Dermis blood vessel endothelial cell (primary cell): ENCODE data around the gene WDR89. TPM values are rescaled to one million over a fixed set of nuclear protein-coding genes. Genes with fewer than 3 reads are reported as not detected.
A peak's percentile ranks its signal among the peaks of the same experiment; 100 is the strongest.
"Not testable (repeated sequence)": the region's sequence is repeated elsewhere in the genome, so short reads cannot be mapped to it uniquely, and the experiment has no call there.

Source experiments
- DNase-seq: peaks from one replicate; pipeline ENCODE4 v3.0.0; 2010
- total RNA-seq: library from RNA; depleted of rRNA; stranded (reverse); fragments of >200 nt; gene quantifications from 2 replicates; pipeline ENCODE4 v1.2.3, GENCODE V29; 2014

WDR89 gene
- total RNA-seq, 1 donor from 2014 or later = 20.9 TPM

DNA sequence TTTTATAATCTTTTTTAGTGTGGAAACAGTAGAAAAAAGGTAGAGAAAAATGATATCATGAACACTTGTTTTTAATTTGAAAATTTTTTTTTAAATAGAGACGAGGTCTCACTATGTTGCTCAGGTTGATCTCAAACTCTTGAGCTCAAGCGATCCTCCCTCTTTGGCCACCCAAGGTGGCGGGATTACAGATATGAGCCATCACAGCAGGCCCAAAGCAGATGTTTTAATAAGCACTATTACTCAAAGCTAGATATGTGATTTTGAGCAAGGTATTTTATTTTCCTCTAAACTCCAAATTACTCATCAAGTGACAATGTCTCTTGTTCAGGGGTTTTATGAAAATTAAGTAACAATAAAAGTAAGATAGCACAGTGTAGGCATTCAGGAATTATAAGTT lies 10.7 kb upstream of the WDR89 start:
- DNase-seq = no peak

DNA sequence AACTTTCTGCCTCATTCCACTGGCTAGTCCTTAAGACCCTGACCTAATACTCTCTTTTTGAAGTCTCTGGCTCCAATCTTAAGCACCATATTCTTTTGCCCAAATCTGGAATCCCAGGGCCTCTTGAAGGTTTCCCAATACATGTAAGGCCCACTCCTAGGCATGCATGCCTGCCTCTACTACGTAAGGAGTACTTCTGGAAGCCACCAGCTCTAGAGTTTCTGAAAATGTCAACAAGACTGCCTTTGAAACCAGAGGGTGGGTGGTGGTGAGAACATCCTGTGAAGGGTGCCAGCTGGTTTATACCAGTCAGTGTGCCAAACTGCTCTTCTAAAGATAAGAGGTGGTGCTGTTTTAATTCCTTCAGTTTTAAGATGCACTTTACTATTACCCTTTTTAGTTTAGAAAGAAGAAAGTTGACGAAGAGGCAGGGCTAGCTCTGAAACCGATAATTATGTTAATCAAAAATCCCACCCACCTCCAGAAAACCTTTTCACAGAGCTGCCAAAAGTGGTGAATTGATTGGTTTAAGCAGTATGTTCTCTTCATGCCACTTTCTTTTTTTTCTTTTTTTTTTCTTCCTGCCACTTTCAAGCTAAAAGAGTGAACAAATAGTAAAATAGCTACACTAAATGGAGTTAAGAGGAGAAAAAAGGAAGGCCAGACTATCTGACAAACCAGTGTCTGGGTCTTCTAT lies 8.7 kb upstream of the WDR89 start:
- DNase-seq = no peak

DNA sequence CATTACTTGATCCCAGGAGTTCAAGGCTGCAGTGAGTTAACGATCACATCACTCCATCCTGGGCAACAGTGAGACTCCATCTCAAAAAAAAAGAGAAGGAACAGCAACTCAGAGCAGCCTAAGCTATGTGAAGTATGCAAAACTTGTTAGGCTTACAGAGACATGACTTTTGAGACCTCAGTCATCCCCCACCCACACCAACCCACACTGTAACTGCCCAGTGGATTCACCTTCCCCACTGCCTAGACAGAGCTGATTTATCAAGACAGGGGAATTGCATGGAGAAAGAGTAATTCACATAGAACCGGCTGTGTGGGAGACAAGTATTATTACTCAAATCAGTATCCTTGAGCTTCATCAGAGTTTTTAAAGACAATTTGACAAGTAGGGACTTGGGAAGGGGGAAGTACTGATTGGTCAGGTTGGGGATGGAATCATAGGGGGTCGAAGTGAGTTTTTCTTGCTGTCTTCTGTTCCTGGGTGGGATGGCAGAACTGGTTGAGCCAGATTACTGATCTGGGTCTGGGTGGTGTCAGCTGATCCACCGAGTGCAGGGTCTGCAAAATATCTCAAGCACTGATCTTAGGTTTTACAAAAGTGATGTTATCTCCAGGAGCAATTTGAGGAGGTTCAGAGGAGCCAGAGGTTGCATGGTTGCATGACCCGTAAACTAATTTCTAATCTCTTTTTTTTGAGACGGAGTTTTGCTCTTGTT lies 6.2 kb upstream of the WDR89 start:
- DNase-seq = no peak

DNA sequence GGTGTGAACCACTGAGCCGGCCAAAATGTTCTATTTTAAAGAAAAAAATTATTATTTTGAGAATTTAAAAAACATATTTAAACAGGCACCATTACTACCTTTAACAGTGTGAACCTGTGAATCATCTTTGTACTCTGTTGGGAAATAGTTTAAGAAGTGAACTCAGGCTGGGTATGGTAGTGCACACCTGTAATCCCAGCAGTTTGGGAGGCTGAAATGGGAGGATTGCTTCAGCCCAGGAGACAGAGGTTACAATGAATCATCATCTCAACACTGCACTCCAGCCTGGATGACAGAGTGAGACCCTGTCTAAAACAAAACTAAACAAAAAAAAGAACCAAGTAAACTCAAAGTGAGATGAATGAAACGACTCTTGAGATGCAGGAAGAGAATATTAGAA lies 3.1 kb upstream of the WDR89 start:
- no peak for DNase-seq

DNA sequence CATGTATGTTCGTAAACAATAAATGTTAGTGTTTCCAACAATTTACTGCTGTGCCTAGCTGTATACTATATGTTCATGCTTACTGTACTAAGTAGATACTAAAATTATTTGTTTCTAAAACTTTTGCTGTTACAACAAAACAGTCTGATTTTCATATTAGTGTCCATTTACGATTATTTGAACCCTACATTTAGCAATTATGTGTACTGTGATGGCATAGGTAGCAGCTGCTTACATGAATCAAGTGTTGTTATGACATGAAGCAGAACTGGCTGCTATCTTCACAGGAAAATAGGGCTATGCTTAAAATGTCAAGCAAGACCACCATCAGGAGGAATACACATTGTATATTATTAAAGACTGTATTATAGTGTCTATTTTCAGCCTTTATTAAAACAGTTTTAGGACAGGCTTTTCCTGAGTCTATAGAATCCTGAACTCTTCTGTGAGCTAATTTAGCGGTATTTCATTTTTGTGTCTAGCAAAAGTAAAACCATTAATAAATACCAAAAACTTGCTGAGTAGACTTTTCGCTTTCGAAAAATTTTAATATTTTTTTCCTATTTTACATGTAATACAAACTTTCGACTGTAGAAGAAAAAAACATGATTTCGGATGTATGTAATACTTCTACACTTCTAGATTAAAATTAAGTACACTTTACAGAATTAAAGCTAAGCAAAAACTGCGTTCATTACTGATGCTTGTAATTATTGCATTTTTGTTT lies 1.1 kb upstream of the WDR89 start:
- DNase-seq = peak; percentile 30

DNA sequence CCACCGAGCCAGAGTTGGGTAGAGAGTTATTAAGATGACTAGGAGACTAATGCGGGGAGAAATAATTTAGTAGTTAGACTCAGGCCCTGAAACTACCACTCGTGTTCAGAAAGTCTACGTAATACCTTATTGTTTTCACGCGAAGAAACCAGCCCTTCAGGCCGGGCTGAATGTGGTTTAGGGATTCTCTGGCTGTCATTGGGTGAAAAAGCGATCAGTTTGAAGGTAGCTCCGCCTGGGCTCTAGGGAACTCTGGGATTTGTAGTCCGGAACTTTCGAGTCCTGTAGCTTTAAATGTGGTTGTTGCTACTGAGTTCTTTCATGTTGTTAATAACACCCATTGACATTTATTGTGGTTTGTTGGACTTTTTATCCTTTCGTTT lies 549 bp upstream of the WDR89 start:
- DNase-seq = peak; percentile 97

DNA sequence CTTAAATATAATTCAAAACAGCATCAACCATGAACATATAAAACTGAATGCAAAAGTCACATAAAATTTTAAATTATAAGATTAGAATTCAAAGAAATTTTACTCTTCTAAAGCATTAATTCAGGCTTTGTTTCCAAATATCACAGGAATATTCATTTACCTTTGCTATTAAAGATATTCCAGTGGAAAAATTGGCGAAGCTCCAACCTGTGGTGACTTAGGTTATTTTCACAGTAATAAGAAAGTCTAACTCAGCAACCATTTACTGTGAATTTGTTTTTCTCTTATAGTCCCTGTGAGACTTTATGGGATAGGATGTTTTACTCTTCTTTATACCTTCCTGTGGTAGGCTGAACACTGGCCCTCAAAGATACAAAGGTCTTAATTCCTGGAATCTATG lies 3.2 kb downstream of the WDR89 start:
- peak; percentile 7 for DNase-seq

DNA sequence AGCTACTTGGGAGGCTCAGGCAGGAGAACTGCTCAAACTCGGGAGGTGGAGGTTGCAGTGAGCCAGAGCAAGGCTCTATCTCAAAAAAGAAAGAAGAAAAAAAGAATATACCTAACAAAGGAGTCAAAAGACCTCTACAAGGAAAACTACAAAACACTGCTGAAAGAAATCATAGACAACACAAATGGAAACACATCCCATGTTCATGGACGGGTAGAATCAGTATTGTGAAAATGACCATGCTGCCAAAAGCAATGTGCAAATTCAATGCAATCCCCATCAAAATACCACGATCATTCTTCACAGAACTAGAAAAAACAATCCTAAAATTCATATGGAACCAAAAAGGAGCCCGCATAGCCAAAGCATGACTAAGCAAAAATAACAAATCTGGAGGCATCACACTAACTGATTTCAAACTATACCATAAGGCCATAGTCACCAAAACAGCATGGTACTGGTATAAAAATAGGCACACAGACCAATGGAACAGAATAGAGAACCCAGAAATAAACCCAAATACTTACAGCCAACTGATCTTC lies 5.5 kb downstream of the WDR89 start:
- not testable (repeated sequence) for DNase-seq

DNA sequence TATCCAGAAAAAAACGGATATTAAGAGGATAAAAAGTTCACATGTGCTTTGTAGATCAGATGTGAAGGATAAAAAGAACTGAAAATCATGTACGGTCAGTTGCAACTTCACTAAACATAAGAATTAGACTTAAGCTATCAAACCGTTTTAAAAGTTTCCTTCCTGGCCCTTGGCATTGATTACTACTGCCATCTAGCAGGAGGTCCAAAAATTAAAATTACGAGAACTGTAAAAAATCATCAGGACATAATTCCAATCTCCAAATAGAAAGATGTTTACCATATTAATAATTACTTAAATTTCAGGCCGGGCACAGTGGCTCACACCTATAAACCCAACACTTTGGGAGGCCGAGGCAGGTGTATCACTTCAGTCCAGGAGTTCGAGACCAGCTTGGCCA lies 7.9 kb downstream of the WDR89 start:
- peak; percentile 46 for DNase-seq

DNA sequence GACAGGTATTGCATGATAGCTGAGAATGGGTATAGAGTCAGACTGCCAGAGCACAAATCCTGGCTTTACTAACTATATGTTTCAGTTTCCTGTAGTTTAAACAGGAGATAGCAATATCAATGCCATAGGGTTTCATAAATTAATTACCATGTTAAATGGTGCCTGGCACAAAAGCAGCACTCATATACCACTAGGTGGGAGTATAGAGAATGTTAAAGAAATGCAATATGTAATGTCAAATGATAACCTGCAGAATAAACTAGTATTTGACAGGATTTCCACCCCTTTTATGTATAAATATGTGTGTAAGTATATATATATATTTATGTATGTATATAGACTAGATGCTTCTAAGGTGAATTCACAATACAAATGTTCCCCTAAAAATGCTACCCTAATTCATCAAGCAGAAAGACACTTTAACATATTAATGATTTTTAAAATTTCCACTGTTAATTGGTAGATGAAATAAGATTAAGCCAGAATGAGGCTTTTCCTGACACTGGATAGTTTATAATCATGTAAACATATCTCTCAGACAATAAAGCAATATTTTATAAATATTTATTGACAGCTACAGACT lies 8.6 kb downstream of the WDR89 start:
- DNase-seq = peak; percentile 64

DNA sequence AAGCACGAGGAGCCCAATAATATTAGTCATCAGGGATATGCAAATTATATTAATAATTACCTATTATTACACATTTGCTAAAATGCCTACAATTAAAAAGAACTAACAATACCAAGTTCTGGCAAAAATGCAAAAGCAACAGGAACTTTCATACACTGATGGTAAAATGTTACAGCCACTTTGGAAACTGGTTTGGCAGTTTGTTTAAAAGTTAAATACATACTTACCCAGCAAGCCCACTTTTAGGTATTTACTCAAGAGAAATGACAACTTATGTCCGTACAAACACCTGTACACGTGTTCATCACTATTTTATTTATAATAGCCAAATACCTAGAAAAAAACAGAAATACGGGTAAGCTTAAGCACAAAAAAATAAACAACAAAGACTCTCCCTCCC lies 17.0 kb downstream of the WDR89 start:
- DNase-seq = no peak

DNA sequence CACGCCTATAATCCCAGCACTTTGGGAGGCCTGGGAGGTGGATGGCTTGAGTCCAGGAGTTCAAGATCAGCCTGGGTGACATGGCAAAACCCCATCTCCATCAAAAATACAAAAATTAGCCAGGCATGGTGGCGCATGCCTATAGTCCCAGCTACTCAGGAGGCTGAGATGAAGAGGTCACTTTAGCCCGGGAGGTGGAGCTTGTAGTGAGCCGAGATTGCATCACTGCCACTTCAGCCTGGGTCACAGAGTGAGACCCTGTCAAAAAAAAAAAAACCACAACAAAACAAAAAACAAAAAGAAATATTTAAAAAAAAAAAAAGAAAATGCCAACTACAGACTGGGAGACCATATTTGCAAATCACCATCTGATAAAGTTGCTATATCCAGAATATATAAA lies 17.5 kb downstream of the WDR89 start:
- no peak for DNase-seq

DNA sequence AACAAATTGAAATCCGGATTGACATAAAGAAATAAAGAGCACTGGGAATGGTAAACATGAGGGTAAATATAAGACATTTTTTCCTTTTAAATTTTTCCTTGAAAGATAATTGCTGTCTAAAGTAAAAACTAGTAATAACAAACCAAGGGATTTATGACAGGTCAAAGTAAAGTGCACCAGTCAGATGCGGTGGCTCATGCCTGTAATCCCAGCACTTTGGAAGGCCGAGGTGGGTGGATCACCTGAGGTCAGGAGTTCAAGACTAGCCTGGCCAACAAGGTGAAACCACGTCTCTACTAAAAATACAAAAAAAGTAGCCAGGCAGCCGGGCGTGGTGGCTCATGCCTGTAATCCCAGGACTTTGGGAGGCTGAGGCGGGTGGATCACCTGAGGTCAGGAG lies 19.7 kb downstream of the WDR89 start:
- DNase-seq = not testable (repeated sequence)

DNA sequence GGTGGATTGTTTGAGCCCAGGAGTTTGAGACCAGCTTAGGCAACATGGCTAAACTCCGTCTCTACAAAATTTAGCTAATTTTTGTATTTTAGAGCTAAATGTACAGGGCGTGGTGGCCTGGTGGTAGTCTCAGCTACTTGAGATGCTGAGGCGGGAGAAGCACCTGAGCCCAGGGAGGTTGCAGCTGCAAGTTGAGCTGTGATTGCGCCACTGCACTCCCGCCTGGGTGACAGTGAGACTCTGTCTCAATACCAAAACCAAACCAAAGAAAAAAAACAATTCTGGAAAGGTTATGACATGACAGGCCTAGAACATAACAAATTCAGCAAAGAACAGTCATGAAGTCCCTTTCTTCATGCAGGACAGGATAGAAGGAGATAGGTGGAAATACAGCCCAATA lies 25.7 kb downstream of the WDR89 start:
- DNase-seq = no peak

DNA sequence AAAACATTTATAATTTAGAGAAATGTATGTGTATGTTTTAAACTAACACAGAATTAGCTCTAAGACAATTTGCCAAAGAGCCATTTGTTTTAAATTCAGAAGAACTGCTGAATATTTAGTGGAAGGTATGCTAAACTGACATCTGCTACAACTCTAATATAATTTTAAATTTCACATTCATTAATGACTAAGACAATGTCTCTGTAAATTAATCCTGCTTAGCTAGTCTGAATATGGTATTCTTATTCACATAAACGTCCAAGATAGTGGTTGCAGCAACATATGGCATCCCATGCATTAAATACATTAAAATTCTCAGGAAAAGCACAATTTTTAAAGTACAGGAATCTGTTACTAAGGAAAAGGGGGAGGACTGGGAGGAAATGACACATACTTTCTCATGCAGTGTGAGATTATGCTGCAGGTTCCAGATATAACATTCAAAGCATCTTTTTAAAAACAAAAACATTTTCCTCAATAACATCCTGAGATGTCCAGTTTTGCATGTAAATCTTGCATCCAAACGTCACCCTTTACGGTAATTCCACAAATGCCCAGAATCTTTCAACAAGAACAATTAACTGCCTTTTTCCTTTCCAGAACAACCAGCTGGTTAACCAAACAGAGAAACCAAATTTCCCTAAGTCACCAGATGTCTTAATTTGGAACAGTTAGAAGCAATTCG lies 26.9 kb downstream of the WDR89 start:
- peak; percentile 91 for DNase-seq

DNA sequence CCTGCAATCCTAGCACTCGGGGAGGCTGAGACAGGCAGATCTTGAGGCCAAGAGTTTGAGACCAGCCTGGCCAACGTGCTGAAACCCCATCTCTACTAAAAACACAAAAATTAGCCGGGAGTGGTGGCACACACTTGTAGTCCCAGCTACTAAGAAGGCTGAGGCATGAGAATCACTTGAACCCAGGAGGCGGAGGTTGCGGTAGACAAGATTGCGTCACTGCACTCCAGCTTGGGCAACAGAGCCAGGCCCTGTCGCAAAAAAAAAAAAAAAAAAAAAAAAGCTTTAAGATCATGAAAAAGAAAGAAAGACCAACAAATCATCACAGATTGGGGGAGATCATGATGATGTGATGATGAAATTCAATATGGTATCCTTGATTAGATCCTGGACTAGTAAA lies 30.6 kb downstream of the WDR89 start:
- DNase-seq = no peak

DNA sequence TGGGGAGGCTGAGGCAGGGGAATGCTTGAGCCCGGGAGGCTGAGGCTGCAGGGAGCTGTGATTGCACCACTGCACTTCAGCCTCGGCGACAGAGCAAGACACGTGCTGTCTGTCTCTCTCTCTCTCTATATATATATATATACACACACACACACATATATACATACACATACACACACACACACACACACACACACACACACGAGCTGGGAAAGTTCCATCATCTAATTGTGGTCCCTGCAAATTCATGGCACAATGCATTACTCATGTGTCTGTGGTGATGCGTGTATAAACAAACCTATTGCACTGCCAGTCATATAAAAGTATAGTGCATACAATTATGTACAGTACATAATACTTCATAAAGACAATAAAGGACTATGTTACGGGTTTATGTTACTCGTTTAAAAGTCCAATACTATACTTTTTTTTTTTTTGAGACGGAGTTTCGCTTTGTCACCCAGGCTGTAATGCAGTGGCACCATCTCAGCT lies 36.6 kb downstream of the WDR89 start:
- no peak for DNase-seq

DNA sequence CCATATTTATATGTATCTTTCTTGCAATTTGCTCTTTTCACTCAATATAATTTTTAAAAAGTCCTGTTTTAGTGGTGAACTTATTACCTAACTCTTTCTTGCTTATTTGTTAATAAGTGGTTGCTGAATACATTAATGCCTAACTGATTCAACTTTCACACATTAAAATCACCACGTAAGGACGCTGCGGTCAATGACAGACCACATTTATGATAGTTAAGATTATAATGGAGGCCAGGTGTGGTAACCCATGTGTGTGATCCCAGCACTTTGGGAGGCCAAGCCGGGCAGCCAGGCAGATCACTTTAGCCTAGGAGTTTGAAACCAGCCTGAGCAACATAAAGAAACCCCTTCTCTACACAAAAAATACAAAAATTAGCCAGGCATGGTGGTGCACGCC lies 37.0 kb downstream of the WDR89 start:
- DNase-seq = no peak

DNA sequence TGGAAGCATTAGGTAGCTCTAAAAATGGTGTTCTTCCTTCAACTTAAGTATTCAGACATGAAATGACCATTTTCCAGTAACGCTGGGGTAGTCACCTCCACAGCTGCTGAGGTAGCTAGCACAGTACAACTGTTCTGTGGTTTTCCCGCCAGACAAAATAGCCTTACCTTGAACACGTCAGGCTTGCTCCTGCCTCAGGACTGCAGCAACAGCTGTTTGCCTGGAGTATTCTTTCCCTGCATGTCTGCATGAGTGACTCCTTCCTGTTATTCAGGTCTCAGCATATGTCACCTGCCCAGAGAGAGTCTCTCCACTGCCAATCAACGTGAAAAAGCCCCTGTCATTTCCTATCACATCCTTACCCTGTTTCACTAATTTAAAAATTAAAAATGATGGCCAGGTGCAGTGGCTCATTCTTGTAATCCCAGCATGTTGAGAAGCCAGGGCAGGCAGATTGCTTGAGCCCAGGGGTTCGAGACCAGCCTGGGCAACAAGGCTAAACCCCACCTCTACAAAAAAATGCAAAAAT lies 37.9 kb downstream of the WDR89 start:
- DNase-seq = peak; percentile 15

DNA sequence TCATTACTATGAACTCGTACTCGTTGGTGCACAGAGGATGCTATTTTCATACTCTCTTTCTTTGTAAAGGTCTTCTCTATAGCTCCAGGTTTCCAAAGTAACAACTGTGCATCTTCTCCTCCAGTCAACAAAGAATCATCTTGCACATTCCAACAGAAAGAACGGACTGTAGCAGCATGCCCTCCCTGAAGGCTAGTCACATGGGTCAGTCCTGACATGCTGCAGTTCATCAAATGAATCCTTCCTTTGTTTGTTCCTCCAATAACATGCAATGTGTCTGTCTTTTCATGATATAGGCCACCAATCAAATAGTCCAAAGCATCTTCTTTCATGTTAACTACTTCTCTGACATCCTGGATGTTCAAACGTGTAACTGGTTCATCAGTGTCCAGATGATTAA lies 42.9 kb downstream of the WDR89 start:
- DNase-seq = no peak

DNA sequence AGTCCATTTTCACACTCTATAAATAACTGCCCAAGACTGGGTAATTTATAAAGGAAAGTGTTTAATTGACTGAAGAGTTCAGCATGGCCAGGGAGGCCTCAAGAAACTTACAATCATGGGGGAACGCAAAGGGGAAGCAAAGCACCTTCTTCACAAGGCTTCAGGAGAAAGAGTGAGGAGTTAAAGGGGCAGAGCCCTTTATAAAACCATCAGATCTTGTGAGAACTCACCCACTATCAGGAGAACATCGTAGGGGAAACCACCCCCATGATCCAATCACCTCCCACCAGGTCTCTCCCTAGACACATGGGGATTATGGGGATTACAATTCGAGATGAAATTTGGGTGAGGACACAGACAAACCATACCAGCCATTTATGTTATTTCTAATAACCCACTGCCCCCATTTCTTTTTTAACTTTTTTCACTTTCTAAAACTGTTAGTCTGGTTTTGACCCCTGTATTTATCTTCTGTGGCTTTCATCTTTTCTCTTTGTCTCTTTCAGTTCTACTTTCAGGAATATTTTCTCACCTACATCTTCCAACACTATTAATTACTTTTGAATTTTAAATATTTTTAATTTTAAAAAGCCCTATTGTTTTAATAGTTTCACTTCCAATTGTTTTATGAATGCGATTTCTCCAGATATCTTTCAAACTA lies 44.5 kb downstream of the WDR89 start:
- no peak for DNase-seq
